Astrocyte of the cerebellum (primary cell): ENCODE measurements around the gene PEMT.

Experiments
- DNase-seq: peaks from one replicate; pipeline ENCODE4 v3.0.0-alpha.2; 2011; ENCODE audit warnings: low read depth
- H3K4me3 ChIP-seq: 2 replicates; pipeline ENCODE4 v1.5.1; 2011; ENCODE audit warnings: mild to moderate bottlenecking, low read depth, low read length, moderate library complexity
- in situ Hi-C: cut with HindIII; loops from 2 replicates; pipeline ENCODE4 v1.10.0; 2017; ENCODE audit warnings: low sequenced_read_pairs
- TF ChIP-seq, protein P1 (sequence below): IDR thresholded peaks from 2 replicates; pipeline ENCODE4 v1.5.1; 2012; ENCODE audit warnings: low read length, low read depth, moderate library complexity, mild to moderate bottlenecking; ENCODE audit errors: missing control alignments

Gene PEMT

DNA sequence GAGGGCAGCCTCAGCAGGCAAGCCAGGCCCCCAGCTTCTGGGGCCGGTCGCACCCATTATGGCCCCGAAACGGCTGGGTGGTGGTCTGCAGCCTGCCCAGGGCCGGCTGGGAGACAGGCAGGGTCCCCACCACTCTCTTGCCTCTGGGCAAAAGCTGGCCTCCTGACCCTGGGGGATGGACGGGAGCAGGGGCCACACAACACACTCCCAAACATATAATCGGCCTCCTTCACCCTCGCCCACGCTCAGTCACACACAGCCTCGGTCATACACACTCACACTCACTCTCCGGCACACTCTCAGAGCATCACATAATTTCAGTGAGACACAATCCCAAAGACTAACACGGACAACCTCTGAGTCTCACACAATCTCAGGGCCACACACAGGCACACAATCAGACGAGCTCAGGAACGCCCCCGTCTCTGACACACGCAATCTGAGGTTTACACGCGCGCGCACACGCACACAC, 589 bp downstream of the PEMT start:
- no peak for DNase-seq
- TF ChIP-seq, protein P1, sequence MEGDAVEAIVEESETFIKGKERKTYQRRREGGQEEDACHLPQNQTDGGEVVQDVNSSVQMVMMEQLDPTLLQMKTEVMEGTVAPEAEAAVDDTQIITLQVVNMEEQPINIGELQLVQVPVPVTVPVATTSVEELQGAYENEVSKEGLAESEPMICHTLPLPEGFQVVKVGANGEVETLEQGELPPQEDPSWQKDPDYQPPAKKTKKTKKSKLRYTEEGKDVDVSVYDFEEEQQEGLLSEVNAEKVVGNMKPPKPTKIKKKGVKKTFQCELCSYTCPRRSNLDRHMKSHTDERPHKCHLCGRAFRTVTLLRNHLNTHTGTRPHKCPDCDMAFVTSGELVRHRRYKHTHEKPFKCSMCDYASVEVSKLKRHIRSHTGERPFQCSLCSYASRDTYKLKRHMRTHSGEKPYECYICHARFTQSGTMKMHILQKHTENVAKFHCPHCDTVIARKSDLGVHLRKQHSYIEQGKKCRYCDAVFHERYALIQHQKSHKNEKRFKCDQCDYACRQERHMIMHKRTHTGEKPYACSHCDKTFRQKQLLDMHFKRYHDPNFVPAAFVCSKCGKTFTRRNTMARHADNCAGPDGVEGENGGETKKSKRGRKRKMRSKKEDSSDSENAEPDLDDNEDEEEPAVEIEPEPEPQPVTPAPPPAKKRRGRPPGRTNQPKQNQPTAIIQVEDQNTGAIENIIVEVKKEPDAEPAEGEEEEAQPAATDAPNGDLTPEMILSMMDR, result no peak
- in situ Hi-C loops, result loop anchor here (25.0 kb wide), 1 partner anchor 229 kb away; no protein-coding TSS in a partner anchor
- peak overlapping the region; percentile 81 for H3K4me3 ChIP-seq

DNA sequence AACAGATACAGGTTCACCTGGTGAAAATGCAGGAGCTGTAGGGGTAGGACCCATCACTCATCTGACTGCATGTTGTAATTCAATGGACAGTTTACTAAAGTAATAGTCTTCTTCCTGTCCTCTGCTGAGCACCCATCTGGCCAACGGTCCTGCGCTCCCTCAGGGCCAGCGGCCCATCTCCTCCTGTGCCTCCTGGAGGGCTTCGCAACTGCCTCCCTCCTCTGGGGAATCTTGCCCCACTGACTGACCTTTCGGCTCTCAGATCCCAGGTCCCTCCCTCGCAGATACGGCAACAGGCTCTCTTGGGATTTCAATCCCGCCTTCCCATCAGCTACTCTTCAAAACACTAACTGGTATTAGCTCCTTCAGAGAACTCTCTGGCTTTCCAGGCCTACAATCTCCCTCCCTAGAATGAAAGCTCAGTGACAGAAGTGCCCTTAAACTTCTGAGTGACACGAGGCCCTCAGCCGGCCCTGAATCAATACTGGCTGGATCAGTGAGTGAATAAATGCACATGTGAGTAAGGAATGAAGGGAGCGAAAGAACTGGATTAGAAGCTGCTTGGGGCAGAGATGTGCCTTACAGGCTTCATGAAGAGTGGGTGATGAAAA, 1.3 kb downstream of the PEMT start:
- peak overlapping the region; percentile 81 for H3K4me3 ChIP-seq
- no peak for DNase-seq
- in situ Hi-C loops, result loop anchor here (25.0 kb wide), 1 partner anchor 228 kb away; no protein-coding TSS in a partner anchor
- TF ChIP-seq, protein P1, result no peak

DNA sequence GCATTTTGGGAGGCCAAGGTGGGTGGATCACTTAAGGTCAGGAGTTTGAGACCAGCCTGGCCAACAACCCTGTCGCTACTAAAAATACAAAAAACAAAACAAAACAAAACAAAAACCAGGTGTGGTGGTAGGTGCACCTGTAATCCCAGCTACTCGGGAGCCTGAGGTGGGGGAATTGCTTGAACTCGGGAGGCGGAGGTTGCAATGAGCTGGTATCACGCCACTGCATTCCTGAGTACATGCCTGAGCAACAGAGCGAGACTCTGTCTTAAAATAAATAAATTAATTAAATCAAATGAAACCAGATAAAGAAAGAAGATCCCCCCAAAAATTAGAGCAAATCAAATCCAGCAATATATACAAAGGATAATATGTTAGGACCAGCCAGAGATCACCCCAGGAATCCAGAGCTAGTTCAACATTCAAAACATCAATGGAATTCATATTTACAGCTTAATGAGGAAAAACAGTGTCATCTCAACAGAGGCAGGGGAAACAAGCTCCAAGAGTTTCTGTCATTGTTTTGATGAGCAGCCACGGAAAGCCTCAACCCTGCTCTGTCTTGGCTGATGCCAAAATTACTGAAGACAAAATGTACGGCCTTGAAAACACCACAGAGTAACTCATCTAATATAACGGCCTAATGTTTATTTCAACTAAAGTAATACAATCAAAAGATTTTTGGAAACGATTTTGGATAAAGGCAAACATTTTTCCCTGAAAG, 3.7 kb downstream of the PEMT start:
- TF ChIP-seq, protein P1, result no peak
- in situ Hi-C loops, result loop anchor here (5.0 to 25.0 kb wide), 3 partner anchors 35 to 225 kb away; no protein-coding TSS in a partner anchor

DNA sequence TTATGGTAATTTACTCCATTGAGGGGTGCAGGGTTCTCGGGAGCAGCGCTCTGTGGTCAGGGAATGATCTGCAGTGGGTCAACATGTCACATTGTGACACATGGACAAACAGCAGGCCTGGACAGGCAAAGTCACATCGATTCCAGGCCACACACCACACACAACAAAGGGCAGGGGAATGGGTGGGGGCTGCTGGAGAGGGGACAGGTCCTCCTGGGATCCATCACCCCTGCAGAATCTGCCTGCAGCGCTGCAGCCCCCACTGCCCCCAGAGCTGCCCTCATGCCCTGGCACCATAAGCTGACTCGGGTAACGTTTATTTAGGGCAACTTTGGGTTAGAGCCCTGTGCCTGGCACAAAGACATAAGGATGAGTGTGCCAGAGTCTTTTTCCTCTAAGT, 9.1 kb downstream of the PEMT start:
- H3K4me3 ChIP-seq, result no peak overlapping the region
- in situ Hi-C loops, result loop anchor here (25.0 kb wide), 1 partner anchor 220 kb away; no protein-coding TSS in a partner anchor
- DNase-seq, result no peak
- TF ChIP-seq, protein P1, result no peak

More for the DNA sequence above, 3.7 kb downstream of the PEMT start:
- no peak for DNase-seq
- H3K4me3 ChIP-seq, result no peak overlapping the region

DNA sequence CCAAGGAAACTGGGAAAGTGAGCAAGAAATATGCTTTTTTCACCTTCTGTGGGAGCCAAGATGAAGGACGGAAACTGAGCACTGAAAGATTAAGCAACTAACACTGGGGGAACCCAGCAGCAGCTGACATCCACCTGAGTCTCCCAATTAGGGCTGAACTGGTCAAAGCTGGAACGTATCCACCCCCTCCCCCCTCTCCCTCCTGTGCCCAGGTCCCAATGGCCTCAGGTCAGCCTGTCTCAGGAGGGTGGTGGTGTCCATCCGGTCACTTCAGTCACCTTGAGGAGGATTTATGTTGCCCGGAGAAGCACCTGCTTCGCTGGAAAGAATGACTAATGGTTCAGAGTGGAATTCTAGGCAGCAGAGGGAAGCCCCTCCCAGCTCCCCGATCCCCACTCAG, 10.0 kb downstream of the PEMT start:
- in situ Hi-C loops, result loop anchor here (25.0 kb wide), 1 partner anchor 219 kb away; no protein-coding TSS in a partner anchor
- TF ChIP-seq, protein P1, result no peak
- DNase-seq, result no peak
- no peak overlapping the region for H3K4me3 ChIP-seq

DNA sequence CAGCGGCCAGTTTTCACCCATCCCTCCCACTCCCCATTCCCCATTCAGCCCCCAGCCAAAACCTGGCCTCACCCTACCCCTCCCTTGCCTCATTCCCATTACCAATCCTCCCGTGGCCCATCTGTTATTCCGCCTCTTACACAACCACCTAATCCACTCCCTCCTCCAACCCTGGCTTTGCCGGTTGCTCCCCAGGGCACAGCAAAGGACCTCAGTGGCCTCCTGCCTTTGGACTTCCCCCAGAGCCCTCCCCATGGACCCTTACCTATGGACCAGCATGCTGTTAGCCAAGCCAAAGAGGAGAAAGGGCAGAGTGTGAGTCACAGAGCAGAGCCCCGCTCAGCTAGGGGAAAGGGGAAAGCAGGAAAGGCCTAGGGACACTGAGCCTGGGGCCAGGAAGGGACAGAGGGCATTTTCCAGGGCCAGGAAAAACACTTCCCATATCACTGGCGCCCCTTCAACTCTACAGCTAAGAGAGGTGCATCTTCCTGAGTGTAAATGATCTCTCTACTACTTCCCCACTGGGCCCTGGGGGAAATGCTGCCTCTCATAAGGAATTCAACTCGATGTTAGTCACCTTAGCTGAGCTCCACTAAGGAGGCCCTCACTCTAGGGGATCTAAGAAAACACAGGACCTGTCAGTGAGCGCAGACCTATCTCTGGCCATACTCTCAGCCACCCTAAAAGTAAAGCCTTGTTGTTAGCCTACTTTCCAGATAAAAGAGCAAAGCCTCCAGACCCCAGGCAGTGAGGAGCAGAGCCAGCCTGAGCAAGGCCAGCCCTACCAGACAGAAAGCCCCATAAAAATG, 10.6 kb downstream of the PEMT start:
- no peak for DNase-seq
- in situ Hi-C loops, result loop anchor here (25.0 kb wide), 1 partner anchor 219 kb away; no protein-coding TSS in a partner anchor

More for the DNA sequence above, 10.6 kb downstream of the PEMT start:
- H3K4me3 ChIP-seq, result no peak overlapping the region
- TF ChIP-seq, protein P1, result no peak
